OCI-LY7 (cell line): ENCODE measurements around the gene NAP1L4. TPM values are rescaled to one million over a fixed set of nuclear protein-coding genes. Genes with fewer than 3 reads are reported as not detected.

Experiments
- BruUV-seq: library from RNA; stranded (reverse); fragments of 400-500 nt; replicated peaks from 2 replicates; lab custom pipeline; 2021; lab: Mats Ljungman, UMichigan
- CTCF ChIA-PET: fragments of 300-600 bp; sonication (Branson Sonifier 250); formaldehyde crosslinking; loops from one replicate; lab custom pipeline; 2022; ENCODE audit warnings: antibody characterized with exemption; ENCODE audit not compliant: unreplicated experiment; lab: Charles Lee
- POLR2A ChIA-PET: fragments of 300-600 bp; sonication (Branson Sonifier 250); formaldehyde crosslinking; loops from one replicate; lab custom pipeline; 2022; ENCODE audit warnings: antibody characterized with exemption; lab: Charles Lee
- DNase-seq: peaks from one replicate; pipeline ENCODE4 v3.0.0-alpha.2; 2015; ENCODE audit warnings: low spot score
- H2AFZ ChIP-seq: fragments of 200-600 bp; sonication (generic), shearing (Covaris generic); 2 replicates; pipeline ENCODE4 v1.6.1; 2014; ENCODE audit warnings: mild to moderate bottlenecking, antibody characterized with exemption, low read length, moderate library complexity
- H3K27ac ChIP-seq: fragments of 200-600 bp; sonication (generic); 2 replicates; pipeline ENCODE4 v1.5.1; 2014; ENCODE audit warnings: mixed run types, low read depth, mild to moderate bottlenecking, moderate library complexity, low read length, inconsistent platforms; ENCODE audit not compliant: poor library complexity, severe bottlenecking
- H3K36me3 ChIP-seq: fragments of 200-600 bp; sonication (generic); 2 replicates; pipeline ENCODE4 v1.6.1; 2014; ENCODE audit warnings: mild to moderate bottlenecking, antibody characterized with exemption, low read length, moderate library complexity, mixed read lengths; ENCODE audit not compliant: insufficient read depth
- H3K4me1 ChIP-seq: fragments of 200-600 bp; sonication (generic); 2 replicates; pipeline ENCODE4 v1.5.1; 2014; ENCODE audit warnings: mild to moderate bottlenecking, low read length; ENCODE audit not compliant: insufficient read depth, poor library complexity, severe bottlenecking
- H3K4me2 ChIP-seq: fragments of 200-600 bp; sonication (generic); 2 replicates; pipeline ENCODE4 v1.6.1; 2014; ENCODE audit warnings: mild to moderate bottlenecking, low read length
- H3K4me3 ChIP-seq: fragments of 200-600 bp; sonication (generic); 2 replicates; pipeline ENCODE4 v1.5.1; 2014; ENCODE audit warnings: mild to moderate bottlenecking, low read depth, low read length; ENCODE audit not compliant: poor library complexity, severe bottlenecking
- H3K79me2 ChIP-seq: fragments of 200-600 bp; sonication (generic); 2 replicates; pipeline ENCODE4 v1.6.1; 2016; ENCODE audit warnings: low read depth, mild to moderate bottlenecking, low read length, moderate library complexity, mixed read lengths; ENCODE audit not compliant: insufficient read depth
- H3K9me2 ChIP-seq: fragments of 200-600 bp; sonication (generic); 2 replicates; pipeline ENCODE4 v1.6.1; 2016; ENCODE audit warnings: mild to moderate bottlenecking, low read length, mixed read lengths; ENCODE audit not compliant: insufficient read depth
- H3K9me3 ChIP-seq: fragments of 200-600 bp; sonication (generic); 2 replicates; pipeline ENCODE4 v1.6.1; 2014; ENCODE audit warnings: mild to moderate bottlenecking, mixed run types, low read length, mixed read lengths
- H4K20me1 ChIP-seq: fragments of 200-600 bp; sonication (generic); 2 replicates; pipeline ENCODE4 v1.6.1; 2014; ENCODE audit warnings: mild to moderate bottlenecking, antibody characterized with exemption, low read length, moderate library complexity, mixed read lengths; ENCODE audit not compliant: insufficient read depth
- EZH2phosphoT487 ChIP-seq: fragments of 200-600 bp; sonication (generic); IDR thresholded peaks from 2 replicates; pipeline ENCODE4 v1.6.1; 2018; ENCODE audit warnings: low read depth, borderline replicate concordance, mild to moderate bottlenecking, mixed run types, antibody characterized with exemption, low read length, moderate library complexity, mixed read lengths
- intact Hi-C: fragments of 100-400 bp; cut with micrococcal nuclease; formaldehyde crosslinking; loops from one replicate; pipeline ENCODE4 v1.10.0; 2022; ENCODE audit not compliant: unreplicated experiment
- total RNA-seq, 2 experiments: library from RNA; depleted of rRNA in 1 of 2; stranded (reverse); fragments of >200 nt in 1 of 2; shearing (Covaris generic) in 1 of 2; gene quantifications; 2 replicates each; pipeline ENCODE4 v1.2.3, GENCODE V29; 2014 to 2022
- TF ChIP-seq, protein P1 (sequence below): fragments of 200-600 bp; sonication (generic); conservative IDR thresholded peaks from 2 replicates; pipeline ENCODE4 v1.5.1; 2014; ENCODE audit warnings: mild to moderate bottlenecking, antibody characterized with exemption, low read length, moderate library complexity, mixed read lengths

The NAP1L4 gene
- total RNA-seq, 2 experiments from 2014 or later, result 152 to 183 TPM

DNA sequence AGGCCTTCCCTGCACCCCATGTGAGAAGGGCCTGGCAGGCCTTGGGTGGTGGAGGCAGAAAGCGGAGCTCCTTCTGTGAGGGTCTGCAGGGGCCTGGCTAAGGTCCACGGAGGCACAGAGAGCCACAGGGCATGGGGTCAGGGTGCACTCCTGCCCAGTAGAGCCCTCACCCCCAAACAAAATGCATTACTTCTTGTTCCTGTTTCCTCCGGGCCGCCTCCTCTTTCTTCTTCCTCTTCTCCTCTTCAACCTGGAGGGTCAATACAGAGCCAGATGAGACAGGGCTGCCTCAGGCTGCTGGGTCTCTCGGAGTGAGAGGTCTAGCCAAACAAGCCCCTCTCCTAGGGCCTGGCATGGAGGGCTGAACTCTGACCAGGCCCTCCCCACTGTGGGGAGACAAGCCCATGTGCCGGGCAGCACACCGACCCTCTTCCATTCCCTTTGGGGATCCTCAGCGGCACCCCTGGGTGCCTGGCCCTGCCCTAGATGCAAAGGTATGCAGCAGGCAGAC is 10.3 kb upstream of the NAP1L4 start:
- H3K27ac ChIP-seq, result no peak overlapping the region
- no peak overlapping the region for H3K4me2 ChIP-seq
- TF ChIP-seq, protein P1, sequence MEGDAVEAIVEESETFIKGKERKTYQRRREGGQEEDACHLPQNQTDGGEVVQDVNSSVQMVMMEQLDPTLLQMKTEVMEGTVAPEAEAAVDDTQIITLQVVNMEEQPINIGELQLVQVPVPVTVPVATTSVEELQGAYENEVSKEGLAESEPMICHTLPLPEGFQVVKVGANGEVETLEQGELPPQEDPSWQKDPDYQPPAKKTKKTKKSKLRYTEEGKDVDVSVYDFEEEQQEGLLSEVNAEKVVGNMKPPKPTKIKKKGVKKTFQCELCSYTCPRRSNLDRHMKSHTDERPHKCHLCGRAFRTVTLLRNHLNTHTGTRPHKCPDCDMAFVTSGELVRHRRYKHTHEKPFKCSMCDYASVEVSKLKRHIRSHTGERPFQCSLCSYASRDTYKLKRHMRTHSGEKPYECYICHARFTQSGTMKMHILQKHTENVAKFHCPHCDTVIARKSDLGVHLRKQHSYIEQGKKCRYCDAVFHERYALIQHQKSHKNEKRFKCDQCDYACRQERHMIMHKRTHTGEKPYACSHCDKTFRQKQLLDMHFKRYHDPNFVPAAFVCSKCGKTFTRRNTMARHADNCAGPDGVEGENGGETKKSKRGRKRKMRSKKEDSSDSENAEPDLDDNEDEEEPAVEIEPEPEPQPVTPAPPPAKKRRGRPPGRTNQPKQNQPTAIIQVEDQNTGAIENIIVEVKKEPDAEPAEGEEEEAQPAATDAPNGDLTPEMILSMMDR, result no peak
- TF ChIP-seq EZH2phosphoT487, result no peak
- no peak overlapping the region for H3K4me3 ChIP-seq
- H2AFZ ChIP-seq, result no peak overlapping the region
- peaks cover 50% of the 10 kb centered on the region for H3K36me3 ChIP-seq
- H3K4me1 ChIP-seq, result no peaks in the 10 kb centered on the region
- intact Hi-C loops, result no loop called here
- no peaks in the 10 kb centered on the region for H3K9me3 ChIP-seq
- ChIA-PET POLR2A (interaction anchor here (1.5 kb wide), 1 partner anchor 13 kb away, joined by 3 read pairs; no protein-coding TSS in a partner anchor), CTCF (no interaction called here)
- H4K20me1 ChIP-seq, result no peaks in the 10 kb centered on the region
- no peaks in the 10 kb centered on the region for H3K79me2 ChIP-seq
- no peak for DNase-seq
- BruUV-seq, result no TSS peak
- no peaks in the 10 kb centered on the region for H3K9me2 ChIP-seq

DNA sequence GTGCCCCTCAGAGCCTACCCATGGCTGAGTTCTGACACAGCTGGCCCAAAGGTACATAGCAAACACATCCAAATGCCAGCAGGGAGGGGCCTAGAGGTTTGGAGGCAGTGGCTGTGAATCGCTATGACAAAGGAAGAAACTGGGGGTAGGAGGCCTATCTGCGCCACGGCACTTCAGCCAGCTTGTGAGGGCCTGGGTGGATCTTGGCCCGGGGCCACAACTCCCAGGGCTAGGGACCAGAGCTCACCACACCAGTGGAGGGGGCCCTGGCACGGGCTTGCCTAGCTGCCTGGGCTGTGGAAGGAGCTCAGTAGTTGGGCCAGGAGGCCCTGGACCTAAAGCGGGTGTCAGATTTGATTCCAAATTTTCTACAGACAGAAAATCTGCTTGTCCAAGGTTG is 9.4 kb upstream of the NAP1L4 start:
- H3K9me3 ChIP-seq, result no peaks in the 10 kb centered on the region
- BruUV-seq, result no TSS peak
- TF ChIP-seq, protein P1, result no peak
- no peak for TF ChIP-seq EZH2phosphoT487
- H3K4me1 ChIP-seq, result no peaks in the 10 kb centered on the region
- H3K79me2 ChIP-seq, result no peaks in the 10 kb centered on the region
- H3K27ac ChIP-seq, result no peak overlapping the region
- CTCF ChIA-PET, result no interaction called here
- no peaks in the 10 kb centered on the region for H4K20me1 ChIP-seq
- H2AFZ ChIP-seq, result no peak overlapping the region
- peaks cover 50% of the 10 kb centered on the region for H3K36me3 ChIP-seq
- POLR2A ChIA-PET, result interaction anchor here (0.6 kb wide), 1 partner anchor 700 kb away, joined by 5 read pairs; no protein-coding TSS in a partner anchor
- intact Hi-C loops, result no loop called here
- no peaks in the 10 kb centered on the region for H3K9me2 ChIP-seq
- no peak overlapping the region for H3K4me3 ChIP-seq
- H3K4me2 ChIP-seq, result no peak overlapping the region
- DNase-seq, result no peak
